Measurements from ENCODE around the gene ZNF302. TPM values are rescaled to one million over a fixed set of nuclear protein-coding genes. Genes with fewer than 3 reads are reported as not detected.
"Not testable (repeated sequence)": the region's sequence is repeated elsewhere in the genome, so short reads cannot be mapped to it uniquely, and the experiment has no call there.

Gene ZNF302
- total and polyA plus RNA-seq, 3 experiments from 2014 or later = 13.4 to 16.0 (median 14.8) TPM

DNA sequence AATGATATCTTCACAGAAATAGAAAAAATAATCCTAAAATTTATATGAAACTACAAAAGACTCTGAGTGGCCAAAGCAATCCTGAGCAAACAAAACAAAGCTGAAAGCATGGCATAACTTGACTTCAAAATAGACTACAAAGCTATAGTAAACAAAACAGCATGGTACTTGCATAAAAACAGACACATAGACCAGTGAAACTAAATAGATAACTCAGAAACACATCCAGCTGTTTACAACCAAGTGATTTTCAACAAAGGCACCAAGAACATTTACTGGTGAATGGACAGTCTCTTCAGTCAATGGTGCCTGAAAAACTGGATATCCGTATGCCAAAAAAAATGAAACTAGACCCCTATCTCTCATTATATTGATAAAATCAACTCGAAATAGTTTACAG is 25.7 kb upstream of the ZNF302 start:
- Histone ChIP-seq H3K27ac (ENCODE audit: low read depth, low read length) (no peak overlapping the region), H3K27me3 (ENCODE audit: insufficient read depth, low read length, poor library complexity, severe bottlenecking) (no peaks in the 10 kb centered on the region), H3K4me3 (ENCODE audit: low read length) (no peak overlapping the region), H3K36me3 (ENCODE audit: insufficient read depth, low read length) (no peaks in the 10 kb centered on the region), H3K9me3 (ENCODE audit: low read length) (no peaks in the 10 kb centered on the region), H3K4me1 (ENCODE audit: insufficient read depth, low read length) (no peaks in the 10 kb centered on the region)
- H3K36me3 Mint-ChIP-seq = peaks cover 0 to 18% (median 2%) of the 10 kb centered on the region in 3 donors
- POLR2A ChIA-PET = no interaction called here
- H3K9me3 Mint-ChIP-seq = peaks cover 0 to 12% (median 9%) of the 10 kb centered on the region in 5 donors
- H3K4me3 Mint-ChIP-seq = no peak overlapping the region
- CTCF ChIA-PET = interaction anchor here (1.1 kb wide), 1 partner anchor 12 kb away, joined by 3 read pairs; no protein-coding TSS in a partner anchor
- H3K4me1 Mint-ChIP-seq = no peaks in the 10 kb centered on the region
- no peak overlapping the region for H3K27ac Mint-ChIP-seq
- no peak for DNase-seq
- H3K27me3 Mint-ChIP-seq = peaks cover 4 to 48% of the 10 kb centered on the region in 2 donors

DNA sequence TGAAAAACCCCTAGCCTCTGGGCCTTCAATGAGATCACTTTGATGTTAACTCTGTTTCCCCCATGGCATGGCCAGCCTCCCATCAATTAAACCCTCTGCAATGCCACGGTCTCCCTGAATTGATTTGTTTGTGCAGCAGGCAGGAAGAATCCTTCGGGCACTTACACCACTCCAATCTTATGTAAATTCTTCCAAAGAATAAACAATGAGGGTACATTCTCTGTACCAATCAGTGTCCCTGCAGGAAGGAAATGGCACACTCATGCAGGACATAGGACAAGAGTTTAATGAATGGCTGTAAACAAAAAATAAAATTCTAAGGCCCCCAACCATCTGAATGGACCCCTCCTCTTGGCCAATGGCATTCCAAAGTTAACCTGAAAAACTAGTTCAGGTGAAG is 22.7 kb upstream of the ZNF302 start:
- POLR2A ChIA-PET = no interaction called here
- no peak overlapping the region for H3K27ac ChIP-seq (ENCODE audit: low read depth, low read length)
- H3K27me3 Mint-ChIP-seq = peaks cover 14 to 52% of the 10 kb centered on the region in 2 donors
- H3K4me1 ChIP-seq (ENCODE audit: insufficient read depth, low read length) = no peaks in the 10 kb centered on the region
- CTCF ChIA-PET = interaction anchor here (1.0 kb wide), 1 partner anchor 15 kb away, joined by 3 read pairs; no protein-coding TSS in a partner anchor
- H3K36me3 Mint-ChIP-seq = peaks cover 0 to 28% (median 6%) of the 10 kb centered on the region in 3 donors
- no peaks in the 10 kb centered on the region for H3K4me1 Mint-ChIP-seq
- no peaks in the 10 kb centered on the region for H3K27me3 ChIP-seq (ENCODE audit: insufficient read depth, low read length, poor library complexity, severe bottlenecking)
- DNase-seq = no peak
- no peaks in the 10 kb centered on the region for H3K9me3 ChIP-seq (ENCODE audit: low read length)
- H3K4me3 ChIP-seq (ENCODE audit: low read length) = no peak overlapping the region
- H3K9me3 Mint-ChIP-seq = peaks cover 2 to 16% (median 9%) of the 10 kb centered on the region in 5 donors
- no peak overlapping the region for H3K4me3 Mint-ChIP-seq
- H3K27ac Mint-ChIP-seq = no peak overlapping the region
- H3K36me3 ChIP-seq (ENCODE audit: insufficient read depth, low read length) = no peaks in the 10 kb centered on the region

DNA sequence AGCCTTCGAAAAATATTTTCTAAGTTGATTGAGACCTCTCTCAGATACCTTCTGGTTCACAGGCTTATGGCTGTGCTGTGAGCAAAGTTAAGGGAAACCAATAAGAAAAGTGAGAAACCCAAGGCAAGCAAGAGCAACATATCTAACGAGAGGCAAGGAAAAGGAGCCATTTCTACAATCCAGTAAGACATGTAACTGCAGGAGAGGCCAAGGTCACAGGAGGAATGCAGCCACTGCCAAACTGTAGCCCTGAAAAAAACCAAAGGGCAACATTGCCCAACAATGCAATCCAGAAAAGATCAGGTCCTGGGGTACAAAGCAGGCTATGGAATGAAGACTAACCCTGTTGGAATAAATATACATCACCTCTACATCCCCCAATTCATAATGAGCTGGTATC is 21.8 kb upstream of the ZNF302 start:
- ChIA-PET CTCF (no interaction called here), POLR2A (no interaction called here)
- Mint-ChIP-seq H3K27ac (no peak overlapping the region), H3K9me3 (peaks cover 2 to 16% (median 9%) of the 10 kb centered on the region in 5 donors), H3K36me3 (peaks cover 0 to 26% (median 6%) of the 10 kb centered on the region in 3 donors), H3K4me1 (no peaks in the 10 kb centered on the region), H3K4me3 (no peak overlapping the region), H3K27me3 (peaks cover 14 to 47% of the 10 kb centered on the region in 2 donors)
- DNase-seq = no peak
- no peaks in the 10 kb centered on the region for H3K27me3 ChIP-seq (ENCODE audit: insufficient read depth, low read length, poor library complexity, severe bottlenecking)
- no peaks in the 10 kb centered on the region for H3K9me3 ChIP-seq (ENCODE audit: low read length)
- no peak overlapping the region for H3K4me3 ChIP-seq (ENCODE audit: low read length)
- no peak overlapping the region for H3K27ac ChIP-seq (ENCODE audit: low read depth, low read length)
- no peaks in the 10 kb centered on the region for H3K4me1 ChIP-seq (ENCODE audit: insufficient read depth, low read length)
- no peaks in the 10 kb centered on the region for H3K36me3 ChIP-seq (ENCODE audit: insufficient read depth, low read length)

DNA sequence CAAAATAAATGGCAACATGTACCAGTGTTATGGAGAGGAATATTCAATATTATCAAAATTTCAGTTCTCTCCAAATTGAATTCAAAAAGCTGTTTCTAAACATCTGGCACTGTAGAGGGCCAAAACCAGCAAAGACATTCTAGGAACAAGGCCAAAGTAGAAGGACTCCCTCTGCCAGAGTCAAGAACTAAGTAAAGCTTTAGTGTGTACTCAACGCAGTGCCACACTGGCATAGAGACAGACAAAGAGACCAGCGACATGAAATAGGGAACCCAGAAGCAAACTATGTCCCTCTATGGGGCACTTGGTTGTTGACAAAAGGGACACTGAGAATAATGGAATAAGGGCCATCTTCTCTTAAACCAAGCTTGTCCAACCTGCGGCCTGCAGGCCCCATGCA is 16.1 kb upstream of the ZNF302 start:
- H3K4me3 Mint-ChIP-seq = no peak overlapping the region
- Histone ChIP-seq H3K36me3 (ENCODE audit: insufficient read depth, low read length) (no peaks in the 10 kb centered on the region), H3K4me3 (ENCODE audit: low read length) (no peak overlapping the region), H3K27ac (ENCODE audit: low read depth, low read length) (no peak overlapping the region), H3K9me3 (ENCODE audit: low read length) (no peaks in the 10 kb centered on the region), H3K27me3 (ENCODE audit: insufficient read depth, low read length, poor library complexity, severe bottlenecking) (no peaks in the 10 kb centered on the region), H3K4me1 (ENCODE audit: insufficient read depth, low read length) (peaks cover 10% of the 10 kb centered on the region)
- H3K27ac Mint-ChIP-seq = no peak overlapping the region
- peaks cover 10 to 14% (median 11%) of the 10 kb centered on the region in 3 donors for H3K4me1 Mint-ChIP-seq
- peaks cover 0 to 10% (median 4%) of the 10 kb centered on the region in 3 donors for H3K36me3 Mint-ChIP-seq
- ChIA-PET CTCF (no interaction called here), POLR2A (no interaction called here)
- no peak for DNase-seq
- peaks cover 10 to 13% of the 10 kb centered on the region in 2 donors for H3K27me3 Mint-ChIP-seq
- peaks cover 0 to 4% (median 4%) of the 10 kb centered on the region in 5 donors for H3K9me3 Mint-ChIP-seq

DNA sequence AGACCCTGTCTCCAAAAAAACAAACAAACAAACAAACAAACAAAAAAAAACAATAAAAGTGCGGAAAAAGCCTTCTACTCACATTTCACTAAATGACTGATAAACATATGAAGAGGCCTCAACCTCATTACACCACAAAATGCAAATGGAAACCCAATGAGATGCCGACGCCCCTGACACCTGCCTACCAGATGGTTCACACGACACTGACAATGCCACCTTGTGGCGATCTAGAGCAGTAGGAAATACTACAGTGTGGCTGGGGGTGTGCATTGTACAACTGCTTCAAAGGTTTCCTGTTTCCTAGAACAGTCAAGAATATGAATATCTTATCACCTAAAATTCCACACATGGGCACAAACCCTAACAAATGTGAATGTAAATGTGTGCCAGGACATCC is 14.6 kb upstream of the ZNF302 start:
- no peaks in the 10 kb centered on the region for H3K9me3 ChIP-seq (ENCODE audit: low read length)
- no peak overlapping the region for H3K27ac ChIP-seq (ENCODE audit: low read depth, low read length)
- peaks cover 19% of the 10 kb centered on the region for H3K4me1 ChIP-seq (ENCODE audit: insufficient read depth, low read length)
- Mint-ChIP-seq H3K4me3 (no peak overlapping the region), H3K36me3 (peaks cover 0 to 6% (median under 1%) of the 10 kb centered on the region in 3 donors), H3K4me1 (peaks cover 14 to 28% (median 16%) of the 10 kb centered on the region in 3 donors), H3K27me3 (peaks cover under 1 to 3% of the 10 kb centered on the region in 2 donors), H3K9me3 (peaks cover 0 to 1% (median 0%) of the 10 kb centered on the region in 5 donors), H3K27ac (peak overlapping the region in 5 of 8 donors; percentile 12 to 93 (median 49))
- peak in 4 of 5 donors; percentile 30 to 59 (median 44) for DNase-seq
- no peak overlapping the region for H3K4me3 ChIP-seq (ENCODE audit: low read length)
- H3K27me3 ChIP-seq (ENCODE audit: insufficient read depth, low read length, poor library complexity, severe bottlenecking) = no peaks in the 10 kb centered on the region
- ChIA-PET CTCF (no interaction called here), POLR2A (no interaction called here)
- no peaks in the 10 kb centered on the region for H3K36me3 ChIP-seq (ENCODE audit: insufficient read depth, low read length)

DNA sequence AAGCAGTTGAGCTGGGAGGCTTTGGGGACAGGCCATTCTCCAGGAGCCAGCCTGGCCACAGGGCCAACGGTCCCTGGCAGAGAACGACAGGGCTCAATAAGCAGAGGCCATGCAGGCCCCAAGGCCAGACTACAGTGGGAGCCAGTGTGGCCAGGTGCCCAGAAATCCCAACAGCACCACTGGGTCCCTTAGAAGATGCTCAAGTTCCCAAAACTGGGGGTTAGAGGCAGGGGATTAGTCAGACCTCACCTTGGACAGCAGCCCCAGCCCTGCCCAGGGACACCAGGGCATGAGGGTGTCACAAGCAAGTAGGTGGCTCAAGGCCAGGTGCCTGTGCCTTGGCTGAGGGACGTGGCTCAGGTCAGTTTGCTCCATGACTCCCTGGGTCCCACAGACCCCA is 13.3 kb upstream of the ZNF302 start:
- H3K36me3 ChIP-seq (ENCODE audit: insufficient read depth, low read length) = no peaks in the 10 kb centered on the region
- no peak overlapping the region for H3K27ac Mint-ChIP-seq
- ChIA-PET CTCF (no interaction called here), POLR2A (no interaction called here)
- H3K9me3 Mint-ChIP-seq = no peaks in the 10 kb centered on the region
- no peaks in the 10 kb centered on the region for H3K9me3 ChIP-seq (ENCODE audit: low read length)
- H3K4me1 ChIP-seq (ENCODE audit: insufficient read depth, low read length) = peaks cover 19% of the 10 kb centered on the region
- no peaks in the 10 kb centered on the region for H3K36me3 Mint-ChIP-seq
- no peak overlapping the region for H3K4me3 ChIP-seq (ENCODE audit: low read length)
- no peaks in the 10 kb centered on the region for H3K27me3 ChIP-seq (ENCODE audit: insufficient read depth, low read length, poor library complexity, severe bottlenecking)
- peaks cover 14 to 28% (median 16%) of the 10 kb centered on the region in 3 donors for H3K4me1 Mint-ChIP-seq
- DNase-seq = no peak
- no peak overlapping the region for H3K4me3 Mint-ChIP-seq
- no peaks in the 10 kb centered on the region for H3K27me3 Mint-ChIP-seq
- no peak overlapping the region for H3K27ac ChIP-seq (ENCODE audit: low read depth, low read length)

DNA sequence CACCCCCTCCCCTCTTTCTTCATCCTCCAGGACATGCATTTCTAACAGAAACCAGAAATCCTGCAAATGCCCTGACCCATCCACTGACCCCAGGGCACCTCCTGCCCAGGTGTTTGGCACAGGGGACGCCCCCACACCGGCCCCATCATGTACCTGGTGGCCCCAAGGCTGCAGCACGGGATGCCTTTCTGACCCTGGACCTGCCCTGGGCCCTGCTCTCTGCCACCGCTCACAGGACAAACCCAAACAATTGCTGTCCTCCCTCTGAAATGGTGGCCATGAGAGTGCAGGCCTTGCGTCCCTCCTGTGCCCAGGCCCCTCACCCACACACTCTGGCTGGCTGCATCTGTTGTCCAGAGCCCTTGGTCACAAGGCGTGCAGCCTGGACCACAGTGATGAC is 12.6 kb upstream of the ZNF302 start:
- Mint-ChIP-seq H3K4me3 (no peak overlapping the region), H3K9me3 (no peaks in the 10 kb centered on the region), H3K36me3 (no peaks in the 10 kb centered on the region), H3K4me1 (peaks cover 14 to 28% (median 16%) of the 10 kb centered on the region in 3 donors), H3K27ac (no peak overlapping the region), H3K27me3 (peaks cover 0 to under 1% of the 10 kb centered on the region in 2 donors)
- CTCF ChIA-PET = no interaction called here
- H3K4me3 ChIP-seq (ENCODE audit: low read length) = no peak overlapping the region
- no peaks in the 10 kb centered on the region for H3K27me3 ChIP-seq (ENCODE audit: insufficient read depth, low read length, poor library complexity, severe bottlenecking)
- no peak for DNase-seq
- no peak overlapping the region for H3K27ac ChIP-seq (ENCODE audit: low read depth, low read length)
- POLR2A ChIA-PET = no interaction called here
- H3K4me1 ChIP-seq (ENCODE audit: insufficient read depth, low read length) = peaks cover 19% of the 10 kb centered on the region
- no peaks in the 10 kb centered on the region for H3K36me3 ChIP-seq (ENCODE audit: insufficient read depth, low read length)
- no peaks in the 10 kb centered on the region for H3K9me3 ChIP-seq (ENCODE audit: low read length)

DNA sequence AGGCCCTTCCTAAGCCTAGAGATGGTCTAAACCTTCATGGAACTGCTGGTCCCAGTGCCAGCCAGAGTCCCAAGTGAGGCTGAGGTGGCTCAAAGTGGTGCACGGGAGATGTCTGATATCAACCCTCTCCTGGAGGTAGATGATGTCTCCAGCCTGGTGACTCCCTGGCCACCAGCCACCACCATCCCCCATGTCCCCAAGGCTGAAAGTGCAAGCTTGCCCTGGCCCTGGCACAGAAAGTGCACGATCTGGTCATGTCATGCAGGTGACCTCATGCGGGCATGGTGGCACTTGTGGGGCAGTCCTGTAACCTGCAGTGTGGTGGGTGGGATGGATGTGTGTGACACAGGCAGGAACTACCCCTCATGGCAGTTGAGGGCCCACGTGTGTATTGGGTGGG is 12.2 kb upstream of the ZNF302 start:
- peaks cover 19% of the 10 kb centered on the region for H3K4me1 ChIP-seq (ENCODE audit: insufficient read depth, low read length)
- CTCF ChIA-PET; H3K36me3 Mint-ChIP-seq; H3K9me3 ChIP-seq (ENCODE audit: low read length); H3K9me3 Mint-ChIP-seq; H3K27me3 Mint-ChIP-seq; DNase-seq; H3K27me3 ChIP-seq (ENCODE audit: insufficient read depth, low read length, poor library complexity, severe bottlenecking); H3K4me3 ChIP-seq (ENCODE audit: low read length); H3K27ac ChIP-seq (ENCODE audit: low read depth, low read length); POLR2A ChIA-PET; H3K27ac Mint-ChIP-seq; H3K4me3 Mint-ChIP-seq; H3K36me3 ChIP-seq (ENCODE audit: insufficient read depth, low read length): not testable (repeated sequence)
- H3K4me1 Mint-ChIP-seq = peaks cover 14 to 28% (median 16%) of the 10 kb centered on the region in 3 donors
